Fibroblast of villous mesenchyme (primary cell): ENCODE data around the gene NCBP2L. TPM values are rescaled to one million over a fixed set of nuclear protein-coding genes. Genes with fewer than 3 reads are reported as not detected.
"Not testable (repeated sequence)": the region's sequence is repeated elsewhere in the genome, so short reads cannot be mapped to it uniquely, and the experiment has no call there.

Source experiments
- DNase-seq: peaks from one replicate; pipeline ENCODE4 v3.0.0-alpha.2; 2010; ENCODE audit warnings: low read depth
- H3K4me3 ChIP-seq: 2 replicates; pipeline ENCODE4 v1.5.1; 2011; ENCODE audit warnings: low read depth, mild to moderate bottlenecking, low read length
- CTCF ChIP-seq: IDR thresholded peaks from 2 replicates; pipeline ENCODE4 v1.5.1; 2012; ENCODE audit warnings: low read depth, mild to moderate bottlenecking, low read length; ENCODE audit not compliant: insufficient read depth
- total RNA-seq: library from RNA; depleted of rRNA; stranded (reverse); fragments of >200 nt; gene quantifications from 2 replicates; pipeline ENCODE4 v1.2.3, GENCODE V29; 2012

The NCBP2L gene
- total RNA-seq, 1 donor, result not detected

GRCh38 chrX:107787827-107788226 lies 10.3 kb downstream of the NCBP2L start:
- TF ChIP-seq CTCF, result no peak
- H3K4me3 ChIP-seq, result no peak overlapping the region
- no peak for DNase-seq

GRCh38 chrX:107804427-107804826 lies 26.9 kb downstream of the NCBP2L start:
- no peak for DNase-seq
- TF ChIP-seq CTCF, result no peak
- no peak overlapping the region for H3K4me3 ChIP-seq

GRCh38 chrX:107805179-107805578 lies 27.6 kb downstream of the NCBP2L start:
- no peak for DNase-seq
- TF ChIP-seq CTCF, result no peak
- H3K4me3 ChIP-seq, result no peak overlapping the region

- not testable (repeated sequence) for H3K4me3 ChIP-seq, DNase-seq
These were observed 32.5 kb downstream of the NCBP2L start for GRCh38 chrX:107810053-107810452.

- TF ChIP-seq CTCF, result no peak
- no peak for DNase-seq
- H3K4me3 ChIP-seq, result no peak overlapping the region
These were observed 41.5 kb downstream of the NCBP2L start for GRCh38 chrX:107818900-107819521.

- no peak overlapping the region for H3K4me3 ChIP-seq
- DNase-seq, result no peak
- TF ChIP-seq CTCF, result no peak
These were observed 45.5 kb downstream of the NCBP2L start for GRCh38 chrX:107823042-107823441.

- H3K4me3 ChIP-seq, result no peak overlapping the region
- peak; percentile 87 for DNase-seq
- no peak for TF ChIP-seq CTCF
These were observed 45.9 kb downstream of the NCBP2L start for GRCh38 chrX:107823456-107823855.
